Endothelial cell of umbilical vein (primary cell): ENCODE data around the gene HOXC11. TPM values are rescaled to one million over a fixed set of nuclear protein-coding genes. Genes with fewer than 3 reads are reported as not detected.

Source experiments
- BruUV-seq: library from RNA; stranded (reverse); fragments of 400-500 nt; replicated peaks from 2 replicates; lab custom pipeline; 2021; lab: Mats Ljungman, UMichigan
- CTCF ChIA-PET: fragments of 300-600, 350-600 bp; sonication (Branson Sonifier 250); formaldehyde crosslinking; loops from one replicate; lab custom pipeline; 2021; ENCODE audit warnings: antibody characterized with exemption, inconsistent platforms; lab: Charles Lee
- POLR2A ChIA-PET: fragments of 300-600, 350-600 bp; sonication (Branson Sonifier 250); formaldehyde crosslinking; loops from one replicate; lab custom pipeline; 2021; ENCODE audit warnings: antibody characterized with exemption, inconsistent platforms; lab: Charles Lee
- DNase-seq: peaks from one replicate; pipeline ENCODE4 v3.0.0-alpha.2; 2011; ENCODE audit warnings: low read depth, low spot score
- FAIRE-seq: peaks from 2 replicates; lab custom pipeline; 2011; peaks lifted over from hg19 to GRCh38; lab: Jason Lieb, UNC
- H2AFZ ChIP-seq: 2 replicates; pipeline ENCODE4 v1.6.0; 2012; ENCODE audit warnings: low read depth, low read length, control low read depth, inconsistent platforms
- H3K27ac ChIP-seq: 2 replicates; pipeline ENCODE4 v1.5.1; 2011; ENCODE audit warnings: low read depth, mild to moderate bottlenecking, control low read depth, low read length, moderate library complexity; ENCODE audit not compliant: insufficient read depth
- H3K27me3 ChIP-seq, 2 experiments: 2 replicates each; pipeline versions ENCODE4 v1.6.0 to v1.6.1; 2011; ENCODE audit warnings: low read length in 2 of 2, mixed read lengths in 1 of 2; ENCODE audit not compliant: control insufficient read depth in 2 of 2, insufficient read depth in 2 of 2
- H3K36me3 ChIP-seq, 2 experiments: 2 replicates in 1 of 2; 3 replicates in 1 of 2; pipeline ENCODE4 v1.5.1; 2011; ENCODE audit warnings: low read length in 2 of 2, mild to moderate bottlenecking in 1 of 2, moderate library complexity in 1 of 2; ENCODE audit not compliant: control insufficient read depth in 2 of 2, insufficient read depth in 2 of 2; ENCODE audit errors: extremely low read depth in 1 of 2
- H3K4me1 ChIP-seq: 3 replicates; pipeline ENCODE4 v1.5.1; 2011; ENCODE audit warnings: mild to moderate bottlenecking, low read length; ENCODE audit not compliant: control insufficient read depth, insufficient read depth; ENCODE audit errors: extremely low read depth
- H3K4me2 ChIP-seq: 2 replicates; pipeline ENCODE4 v1.6.1; 2011; ENCODE audit warnings: low read length, control low read depth, mixed read lengths; ENCODE audit not compliant: insufficient read depth
- H3K4me3 ChIP-seq, 3 experiments: fragments of 200-600 bp in 1 of 3; sonication (generic), shearing (Covaris generic) in 1 of 3; replicated peaks in 1 of 3; 2 replicates each; pipeline ENCODE4 v1.5.1; 2011 to 2016; ENCODE audit warnings: control low read depth in 3 of 3, low read length in 3 of 3, mild to moderate bottlenecking in 2 of 3, inconsistent platforms in 1 of 3, low read depth in 1 of 3, moderate library complexity in 1 of 3; ENCODE audit not compliant: insufficient read depth in 1 of 3
- H3K79me2 ChIP-seq: 2 replicates; pipeline ENCODE4 v1.6.0; 2012; ENCODE audit warnings: low read length, inconsistent platforms; ENCODE audit not compliant: control insufficient read depth, insufficient read depth
- H3K9ac ChIP-seq: replicated peaks from 2 replicates; pipeline ENCODE3; 2011; ENCODE audit warnings: low read length, control low read depth; ENCODE audit not compliant: insufficient read depth; ENCODE audit errors: extremely low read depth
- H3K9me1 ChIP-seq: replicated peaks from 3 replicates; pipeline ENCODE4 v1.6.0; 2011; ENCODE audit warnings: mild to moderate bottlenecking, low read length; ENCODE audit not compliant: control insufficient read depth, insufficient read depth; ENCODE audit errors: extremely low read depth
- H3K9me3 ChIP-seq: replicated peaks from 2 replicates; pipeline ENCODE4 v1.5.1; 2012; ENCODE audit warnings: low read length, inconsistent platforms; ENCODE audit not compliant: control insufficient read depth, insufficient read depth
- H4K20me1 ChIP-seq: replicated peaks from 2 replicates; pipeline ENCODE3; 2011; ENCODE audit warnings: mild to moderate bottlenecking, low read length; ENCODE audit not compliant: control insufficient read depth, insufficient read depth; ENCODE audit errors: extremely low read depth
- EZH2 ChIP-seq: IDR thresholded peaks from 2 replicates; pipeline ENCODE4 v1.6.1; 2012; ENCODE audit warnings: borderline replicate concordance, low read depth, mild to moderate bottlenecking, moderate library complexity, low read length, inconsistent platforms; ENCODE audit not compliant: severe bottlenecking
- FOS ChIP-seq: IDR thresholded peaks from 2 replicates; pipeline ENCODE4 v1.6.1; 2011; ENCODE audit warnings: mild to moderate bottlenecking, low read length, moderate library complexity, borderline replicate concordance; ENCODE audit not compliant: insufficient read depth
- GATA2 ChIP-seq: IDR thresholded peaks from 2 replicates; pipeline ENCODE4 v1.7.0; 2011; ENCODE audit warnings: low read depth, mild to moderate bottlenecking, moderate library complexity, mixed read lengths, low read length; ENCODE audit not compliant: insufficient read length, insufficient read depth
- JUN ChIP-seq: IDR thresholded peaks from 2 replicates; pipeline ENCODE4 v1.6.1; 2011; ENCODE audit warnings: borderline replicate concordance, low read depth; ENCODE audit not compliant: insufficient read length, insufficient read depth
- dilution Hi-C: fragments of 300-500 bp; cut with MboI; formaldehyde crosslinking; loops from one replicate; pipeline ENCODE4 v1.15.0; 2019; ENCODE audit warnings: low sequenced_read_pairs; ENCODE audit not compliant: extremely low pct_ligation_motif_present
- intact Hi-C: fragments of 100-400 bp; cut with micrococcal nuclease; formaldehyde crosslinking; loops from one replicate; pipeline ENCODE4 v1.10.0; 2022
- polyA plus RNA-seq, 4 experiments: library from polyadenylated mRNA; depleted of rRNA in 3 of 4; stranded (reverse) in 3 of 4; unstranded in 1 of 4; fragments of >200 nt; gene quantifications; 2 replicates each; pipeline versions ENCODE4 v1.2.1 to v1.2.3, GENCODE V29; 2011 to 2012; ENCODE audit warnings: missing spikeins in 1 of 4
- total RNA-seq: library from RNA; stranded (reverse); gene quantifications from 2 replicates; pipeline ENCODE4 v1.2.3, GENCODE V29; 2021
- TF ChIP-seq, protein P1 (sequence below): IDR thresholded peaks from 2 replicates; pipeline ENCODE4 v1.6.1; 2011; ENCODE audit not compliant: insufficient read depth, insufficient read length

The HOXC11 gene
- total and polyA plus RNA-seq, 2 donors (not counting 3 experiments of a cell fraction or from before 2014, with no cell fraction given) = not detected

DNA sequence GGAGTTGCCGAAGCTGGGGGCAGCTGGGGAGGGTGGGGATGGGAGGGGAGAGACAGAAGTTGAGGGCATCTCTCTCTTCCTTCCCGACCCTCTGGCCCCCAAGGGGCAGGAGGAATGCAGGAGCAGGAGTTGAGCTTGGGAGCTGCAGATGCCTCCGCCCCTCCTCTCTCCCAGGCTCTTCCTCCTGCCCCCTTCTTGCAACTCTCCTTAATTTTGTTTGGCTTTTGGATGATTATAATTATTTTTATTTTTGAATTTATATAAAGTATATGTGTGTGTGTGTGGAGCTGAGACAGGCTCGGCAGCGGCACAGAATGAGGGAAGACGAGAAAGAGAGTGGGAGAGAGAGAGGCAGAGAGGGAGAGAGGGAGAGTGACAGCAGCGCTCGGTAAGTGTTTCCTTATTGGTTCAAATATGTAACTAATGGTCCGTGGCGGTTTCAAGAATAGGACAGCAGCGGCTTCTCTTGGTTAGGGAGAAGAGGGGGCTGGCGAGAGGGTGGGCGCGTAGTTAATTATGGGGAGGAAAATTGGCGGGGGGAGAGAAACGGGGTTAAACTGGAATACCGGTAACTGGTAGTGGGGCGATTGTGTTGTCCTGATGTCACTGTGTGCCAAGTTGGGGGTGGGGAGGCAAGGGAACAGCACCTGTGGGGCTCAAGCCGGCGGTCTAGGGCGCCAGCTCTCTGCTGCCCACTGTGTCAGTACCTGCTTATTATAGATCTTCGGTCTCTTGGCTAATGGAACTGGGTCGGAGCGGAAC lies 44.3 kb downstream of the HOXC11 start:
- Histone ChIP-seq H3K4me3 (peak overlapping the region in 1 of 3 experiments; percentile 30), H3K4me2 (peak overlapping the region; percentile 13), H3K79me2 (no peaks in the 10 kb centered on the region), H3K9me1 (no peaks in the 10 kb centered on the region), H3K9me3 (no peaks in the 10 kb centered on the region), H2AFZ (peak overlapping the region; percentile 4), H3K27ac (no peak overlapping the region), H3K4me1 (peaks cover 3% of the 10 kb centered on the region), H3K36me3 (no peaks in the 10 kb centered on the region), H3K9ac (no peak overlapping the region), H3K27me3 (peaks cover 82 to 92% of the 10 kb centered on the region in 2 experiments), H4K20me1 (no peaks in the 10 kb centered on the region)
- no TSS peak for BruUV-seq
- no peak for FAIRE-seq
- POLR2A ChIA-PET = no interaction called here
- CTCF ChIA-PET = interaction anchor here (1.1 to 17.0 kb wide), 5 partner anchors 11 to 191 kb away, joined by 5 to 616 read pairs (median 10); partner anchors contain the start of genes HOXC10, HOXC5 and SMUG1
- DNase-seq = no peak
- dilution Hi-C loops = no loop called here
- intact Hi-C loops = no loop called here
- TF ChIP-seq EZH2 = no peak
- no peak for TF ChIP-seq GATA2
- TF ChIP-seq, protein P1, sequence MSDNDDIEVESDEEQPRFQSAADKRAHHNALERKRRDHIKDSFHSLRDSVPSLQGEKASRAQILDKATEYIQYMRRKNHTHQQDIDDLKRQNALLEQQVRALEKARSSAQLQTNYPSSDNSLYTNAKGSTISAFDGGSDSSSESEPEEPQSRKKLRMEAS = no peak
- TF ChIP-seq FOS = no peak
- TF ChIP-seq JUN = no peak
